Heart left ventricle (tissue), 16 donors: Measurements from ENCODE around the gene CREB3L1. TPM values are rescaled to one million over a fixed set of nuclear protein-coding genes. Genes with fewer than 3 reads are reported as not detected.
A peak's percentile ranks its signal among the peaks of the same experiment; 100 is the strongest.

Source experiments
- ATAC-seq, 4 donors: fragments of 200-7000 bp; cut with Tn5 transposase; one replicate each; pipeline ENCODE4 v1.9.1; 2020 to 2022; ENCODE audit warnings: moderate library complexity in 4 of 4, mild to moderate bottlenecking in 3 of 4, moderate number of reproducible peaks in 1 of 4
- DNase-seq, 5 donors: peaks; one replicate each; pipeline ENCODE4 v3.0.0-alpha.2; 2020
- H3K27ac ChIP-seq, 12 donors: fragments of 200-600 bp; sonication (generic) in 4 of 12; one replicate each; pipeline versions ENCODE4 v1.5.0 to v1.8.0; 2016 to 2022; ENCODE audit warnings: mild to moderate bottlenecking in 2 of 12
- H3K27me3 ChIP-seq, 9 donors: fragments of 200-600 bp; sonication (generic) in 2 of 9; one replicate each; pipeline versions ENCODE4 v1.5.1 to v1.8.0; 2016 to 2022; ENCODE audit warnings: mild to moderate bottlenecking in 3 of 9
- H3K36me3 ChIP-seq, 9 donors: fragments of 200-600 bp; sonication (generic) in 2 of 9; one replicate each; pipeline versions ENCODE4 v1.5.0 to v1.8.0; 2018 to 2022; ENCODE audit warnings: mild to moderate bottlenecking in 2 of 9
- H3K4me1 ChIP-seq, 12 donors: fragments of 200-600 bp; sonication (generic) in 4 of 12; one replicate each; pipeline versions ENCODE4 v1.5.0 to v1.8.0; 2016 to 2022; ENCODE audit warnings: mild to moderate bottlenecking in 3 of 12
- H3K4me3 ChIP-seq, 12 donors: fragments of 200-600 bp; sonication (generic) in 4 of 12; one replicate each; pipeline versions ENCODE4 v1.5.0 to v1.8.0; 2017 to 2022; ENCODE audit warnings: mild to moderate bottlenecking in 9 of 12, moderate library complexity in 4 of 12
- H3K9me3 ChIP-seq, 12 donors: fragments of 200-600 bp; sonication (generic) in 4 of 12; one replicate each; pipeline versions ENCODE4 v1.5.0 to v1.8.0; 2016 to 2022; ENCODE audit warnings: mild to moderate bottlenecking in 1 of 12
- POLR2A ChIP-seq, 2 donors: fragments of 450-650 bp; IDR thresholded peaks; one replicate each; pipeline ENCODE4 v1.6.1; 2017; ENCODE audit warnings: antibody characterized with exemption in 2 of 2, mild to moderate bottlenecking in 2 of 2, moderate library complexity in 2 of 2
- WGBS, 4 donors: extraction: QIAGEN DNeasy Blood & Tissue Kit in 2 of 4; methylation state at CpG; one replicate each; pipeline versions ENCODE4 v1.1.5 to v1.1.7; 2013 to 2018; 5-methylcytosine and 5-hydroxymethylcytosine counted together
- intact Hi-C, 10 donors: fragments of 100-400 bp; cut with DNase I; formaldehyde crosslinking; loops; one replicate each; pipeline versions ENCODE4 v1.11.1 to v1.14.2; 2022
- polyA plus RNA-seq, 2 donors: library from polyadenylated mRNA; stranded (reverse); fragments of 200-250 nt; gene quantifications; one replicate each; pipeline ENCODE4 v1.2.3, GENCODE V29; 2013
- total RNA-seq, 9 donors: library from RNA; depleted of rRNA in 2 of 9; stranded (reverse); fragments of >200 nt in 2 of 9; fragmentation: NEBNext Ultra II Directional in 3 of 9; extraction: Animal tissue kit (Norgen Biotek cat#: 25700) in 3 of 9; gene quantifications; one replicate each; pipeline versions ENCODE4 v1.1.0 to v1.2.4, GENCODE V29; 2016 to 2023
- TF ChIP-seq, protein P1 (sequence below), 12 donors: fragments of 200-600 bp; sonication (generic) in 4 of 12; IDR thresholded peaks; one replicate each; pipeline versions ENCODE4 v1.5.0 to v1.8.0; 2018 to 2022; ENCODE audit warnings: antibody characterized with exemption in 12 of 12, mild to moderate bottlenecking in 5 of 12
- donor health status: ischemic (EF 13 %, LVEDD 7.1; RV severe dilation, severe dysfunction).
- donor health status: healthy with polysubstance abuse.
- donor health status: DM: no; HTN: yes; CAD: no.
- donor health status: DM: no; HTN: no; CAD: no.
- donor health status: ischemic (EF 25% LVEDD 6.9; RV normal size, moderate dysfunction).
- donor health status: ischemic (EF 25% LVEDD 5.7; RV mildly dilated, moderate dysfunction).
- donor health status: healthy.
- donor health status: DM: yes; HTN: yes; CAD: no.
- donor health status: ischemic (EF 35%, LVEDD 5.7; RV mildly dilated, moderate dysfunction).
- donor health status: nonischemic (EF 11% LVEDD 7.7; RV severe dilation, severe dysfunction).
- donor health status: DM: yes; HTN: yes; CAD: no.
- donor health status: PGD.
- donor health status: ischemic (EF 29% LVEDD 5.4; RV normal size, mild dysfunction).
- donor health status: nonischemic (EF 23%, LVEDD 6.1; RV moderate dilation, normal function).

Gene CREB3L1
- total and polyA plus RNA-seq, 11 donors, result 7.4 to 31.9 (median 23.3) TPM

DNA sequence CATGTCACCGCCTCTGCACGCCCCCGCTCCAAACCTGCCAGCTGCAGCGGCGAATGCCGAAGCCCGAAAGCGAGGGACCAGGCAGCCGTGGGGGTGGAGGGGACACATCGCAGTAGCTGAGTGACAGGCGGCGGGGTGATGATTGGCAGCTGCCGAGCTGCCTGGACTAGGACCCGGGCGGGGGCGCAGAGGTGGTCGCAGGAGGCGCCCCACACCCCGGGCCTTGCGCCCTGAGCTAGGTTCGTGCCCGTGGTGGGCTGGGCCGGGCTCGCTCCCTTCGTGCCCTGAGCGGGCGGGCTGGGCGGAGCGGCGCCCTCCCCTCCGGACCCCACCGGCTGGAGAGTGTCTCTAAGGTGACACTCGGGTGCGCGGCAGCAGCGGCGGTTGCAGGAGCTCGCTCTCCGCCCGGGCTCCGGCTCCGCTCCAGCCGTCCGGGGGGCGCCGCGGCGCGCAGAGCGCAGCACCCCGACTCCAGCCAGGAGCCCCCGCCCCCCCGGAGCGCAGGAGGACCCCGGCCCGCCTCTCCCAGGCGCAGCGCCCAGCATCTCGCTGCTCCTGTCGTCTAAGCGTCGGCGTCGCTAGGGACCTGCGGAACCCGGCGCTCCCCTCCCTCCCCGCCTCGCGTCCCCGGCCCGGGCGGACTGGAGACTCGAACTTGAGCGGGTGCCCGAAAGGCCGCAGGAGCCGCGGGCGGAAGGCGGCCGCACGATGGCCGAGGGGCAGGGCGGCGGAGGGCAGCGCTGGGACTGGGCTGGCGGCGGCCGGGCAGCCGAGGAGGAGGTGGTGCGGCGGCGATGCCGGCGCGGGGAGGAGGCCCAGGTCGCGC lies 55.3 kb downstream of the CREB3L1 start:
- Histone ChIP-seq H3K9me3 (no peaks in the 10 kb centered on the region), H3K36me3 (no peaks in the 10 kb centered on the region), H3K27me3 (peaks cover 0 to 29% (median 18%) of the 10 kb centered on the region in 9 donors), H3K4me3 (peak overlapping the region; percentile 39 to 64 (median 55)), H3K4me1 (peaks cover 0 to 48% (median 16%) of the 10 kb centered on the region in 12 donors), H3K27ac (peak overlapping the region in 1 of 12 donors; percentile 19)
- DNase-seq (no peak), ATAC-seq (peak in 2 of 4 donors; percentile 30 to 50)
- TF ChIP-seq POLR2A (IDR thresholded peaks at IDR 0.05), result no peak
- TF ChIP-seq, protein P1, sequence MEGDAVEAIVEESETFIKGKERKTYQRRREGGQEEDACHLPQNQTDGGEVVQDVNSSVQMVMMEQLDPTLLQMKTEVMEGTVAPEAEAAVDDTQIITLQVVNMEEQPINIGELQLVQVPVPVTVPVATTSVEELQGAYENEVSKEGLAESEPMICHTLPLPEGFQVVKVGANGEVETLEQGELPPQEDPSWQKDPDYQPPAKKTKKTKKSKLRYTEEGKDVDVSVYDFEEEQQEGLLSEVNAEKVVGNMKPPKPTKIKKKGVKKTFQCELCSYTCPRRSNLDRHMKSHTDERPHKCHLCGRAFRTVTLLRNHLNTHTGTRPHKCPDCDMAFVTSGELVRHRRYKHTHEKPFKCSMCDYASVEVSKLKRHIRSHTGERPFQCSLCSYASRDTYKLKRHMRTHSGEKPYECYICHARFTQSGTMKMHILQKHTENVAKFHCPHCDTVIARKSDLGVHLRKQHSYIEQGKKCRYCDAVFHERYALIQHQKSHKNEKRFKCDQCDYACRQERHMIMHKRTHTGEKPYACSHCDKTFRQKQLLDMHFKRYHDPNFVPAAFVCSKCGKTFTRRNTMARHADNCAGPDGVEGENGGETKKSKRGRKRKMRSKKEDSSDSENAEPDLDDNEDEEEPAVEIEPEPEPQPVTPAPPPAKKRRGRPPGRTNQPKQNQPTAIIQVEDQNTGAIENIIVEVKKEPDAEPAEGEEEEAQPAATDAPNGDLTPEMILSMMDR (IDR thresholded peaks at IDR 0.05), result no peak
- intact Hi-C loops, result no loop called here
- WGBS, 4 donors, result 1 to 4% (median 2%) methylated on average over 35 to 99 of the region's 99 CpGs

DNA sequence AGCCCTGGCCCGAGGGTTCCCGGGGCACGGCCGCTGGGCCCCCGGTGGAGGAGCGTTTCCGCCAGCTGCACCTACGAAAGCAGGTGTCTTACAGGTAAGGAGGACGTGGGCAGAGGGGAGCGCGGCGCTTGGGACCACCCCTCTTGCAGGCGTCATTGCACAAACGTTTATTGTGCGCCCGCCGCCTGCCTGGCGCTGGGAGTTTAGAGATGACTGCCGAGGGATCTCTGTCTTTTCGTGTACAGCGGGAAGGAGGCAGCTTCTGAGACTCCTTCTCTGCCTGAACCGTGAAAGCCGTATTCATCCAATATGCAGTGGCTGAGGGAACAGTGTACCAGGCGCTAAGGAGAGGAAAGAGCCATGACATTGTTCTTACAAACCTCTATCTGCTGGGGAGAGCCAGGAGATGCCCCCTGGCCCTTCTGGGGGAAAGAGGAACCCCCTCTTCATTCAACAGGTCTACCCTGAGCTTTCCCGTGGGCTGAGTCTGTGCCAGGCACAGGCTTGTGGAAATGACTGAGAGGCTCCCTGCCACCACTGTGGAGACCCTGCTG lies 56.0 kb downstream of the CREB3L1 start:
- Histone ChIP-seq H3K4me1 (peaks cover 0 to 55% (median 22%) of the 10 kb centered on the region in 12 donors), H3K4me3 (peak overlapping the region in 11 of 12 donors; percentile 39 to 64 (median 56)), H3K9me3 (no peaks in the 10 kb centered on the region), H3K27ac (no peak overlapping the region), H3K36me3 (no peaks in the 10 kb centered on the region), H3K27me3 (peaks cover 0 to 29% (median 18%) of the 10 kb centered on the region in 9 donors)
- ATAC-seq (no peak), DNase-seq (no peak)
- intact Hi-C loops, result no loop called here
- TF ChIP-seq, protein P1 (IDR thresholded peaks at IDR 0.05), result no peak
- TF ChIP-seq POLR2A (IDR thresholded peaks at IDR 0.05), result no peak
- WGBS, 4 donors, result 23 to 47% (median 33%) methylated on average over 17 to 25 of the region's 25 CpGs

DNA sequence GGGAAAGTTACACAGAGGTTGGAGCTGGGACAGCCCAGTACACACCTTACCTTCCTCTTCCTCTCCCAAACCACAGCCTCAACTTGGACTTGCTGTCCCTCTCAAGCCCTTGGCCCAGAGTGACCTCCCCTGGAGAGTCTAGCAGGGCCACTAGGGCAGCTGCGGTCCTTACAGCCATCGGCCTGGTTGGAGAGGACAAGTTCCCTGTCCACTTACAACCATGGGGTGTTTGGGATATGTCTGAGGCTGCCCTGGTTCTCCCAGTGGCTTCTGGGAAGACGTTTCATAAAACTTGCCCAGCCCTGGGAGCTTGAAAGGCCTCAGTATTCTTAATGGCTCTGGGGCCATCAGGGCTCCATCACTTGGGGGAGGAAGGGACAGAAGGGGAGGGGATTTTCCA lies 56.7 kb downstream of the CREB3L1 start:
- 83 to 95% (median 94%) methylated on average over 3 of the region's 3 CpGs for WGBS, 4 donors
- Histone ChIP-seq H3K4me3 (no peak overlapping the region), H3K9me3 (no peaks in the 10 kb centered on the region), H3K4me1 (peaks cover 0 to 63% (median 29%) of the 10 kb centered on the region in 12 donors), H3K27me3 (peaks cover 0 to 29% (median 18%) of the 10 kb centered on the region in 9 donors), H3K27ac (no peak overlapping the region), H3K36me3 (no peaks in the 10 kb centered on the region)
- intact Hi-C loops, result no loop called here
- no peak for ATAC-seq
- no peak for DNase-seq
- no peak for TF ChIP-seq POLR2A (IDR thresholded peaks at IDR 0.05)
- TF ChIP-seq, protein P1 (IDR thresholded peaks at IDR 0.05), result no peak

DNA sequence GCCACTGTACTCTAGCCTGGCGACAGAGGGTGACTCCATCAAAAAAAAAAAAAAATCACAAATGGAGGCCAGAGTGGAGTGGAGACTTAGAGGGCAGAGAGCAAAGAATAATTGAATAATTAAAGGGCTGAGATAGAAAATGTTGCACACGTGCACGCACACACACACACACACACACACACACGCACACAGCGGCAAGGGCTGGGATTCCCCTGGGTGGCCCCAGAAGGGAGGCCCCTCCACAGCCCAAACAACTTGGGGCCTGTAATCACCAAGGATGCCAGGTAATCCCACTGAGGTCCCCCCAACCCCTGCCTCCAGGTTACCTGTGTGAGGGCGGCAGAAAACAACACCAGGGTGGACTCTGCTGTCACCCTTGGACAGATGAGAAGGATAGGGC lies 57.8 kb downstream of the CREB3L1 start:
- H3K27ac ChIP-seq, result no peak overlapping the region
- intact Hi-C loops, result no loop called here
- TF ChIP-seq POLR2A (IDR thresholded peaks at IDR 0.05), result no peak
- TF ChIP-seq, protein P1 (IDR thresholded peaks at IDR 0.05), result no peak
- H3K36me3 ChIP-seq, result no peaks in the 10 kb centered on the region
- DNase-seq (no peak), ATAC-seq (no peak)
- H3K4me1 ChIP-seq, result peaks cover 5 to 70% (median 37%) of the 10 kb centered on the region in 12 donors
- peaks cover 0 to 29% (median 18%) of the 10 kb centered on the region in 9 donors for H3K27me3 ChIP-seq
- H3K4me3 ChIP-seq, result no peak overlapping the region
- no peaks in the 10 kb centered on the region for H3K9me3 ChIP-seq
- WGBS, 4 donors, result 86 to 95% (median 93%) methylated on average over 6 of the region's 6 CpGs
